Neural cell (in vitro differentiated cells): ENCODE measurements around the gene ABCB6. TPM values are rescaled to one million over a fixed set of nuclear protein-coding genes. Genes with fewer than 3 reads are reported as not detected.

Experiments
- H2AFZ ChIP-seq: fragments of 200-600, 300-800 bp; sonication (generic), shearing (Covaris generic); 2 replicates; pipeline ENCODE4 v1.6.0; 2014; ENCODE audit warnings: low read depth, mild to moderate bottlenecking, antibody characterized with exemption, low read length, moderate library complexity
- H3F3A ChIP-seq: fragments of 200-600 bp; shearing (Covaris generic); 2 replicates; pipeline ENCODE4 v1.6.1; 2016; ENCODE audit warnings: mild to moderate bottlenecking, moderate library complexity, mixed read lengths, antibody characterized with exemption, low read length; ENCODE audit not compliant: insufficient read depth, poor library complexity, severe bottlenecking
- H3K27ac ChIP-seq: fragments of 200-600, 300-800 bp; sonication (generic), shearing (Covaris generic); 2 replicates; pipeline ENCODE4 v1.5.1; 2014; ENCODE audit warnings: mild to moderate bottlenecking, low read length, moderate library complexity
- H3K27me3 ChIP-seq: fragments of 300-800, 200-600 bp; sonication (generic), shearing (Covaris generic); 2 replicates; pipeline ENCODE4 v1.6.0; 2014; ENCODE audit warnings: mild to moderate bottlenecking, low read depth, low read length, moderate library complexity; ENCODE audit not compliant: insufficient read depth
- H3K36me3 ChIP-seq: fragments of 300-800, 200-600 bp; sonication (generic), shearing (Covaris generic); 2 replicates; pipeline ENCODE4 v1.5.1; 2014; ENCODE audit warnings: mild to moderate bottlenecking, antibody characterized with exemption, low read length, moderate library complexity; ENCODE audit not compliant: insufficient read depth
- H3K4me2 ChIP-seq: fragments of 300-800, 200-600 bp; sonication (generic), shearing (Covaris generic); 2 replicates; pipeline ENCODE4 v1.6.0; 2014; ENCODE audit warnings: mild to moderate bottlenecking, low read length
- H3K4me3 ChIP-seq: fragments of 300-800, 200-600 bp; sonication (generic), shearing (Covaris generic); 2 replicates; pipeline ENCODE4 v1.5.1; 2014; ENCODE audit warnings: mild to moderate bottlenecking, low read length, moderate library complexity
- H3K79me2 ChIP-seq: fragments of 200-600 bp; shearing (Covaris generic); replicated peaks from 2 replicates; pipeline ENCODE4 v1.6.0; 2014; ENCODE audit warnings: mild to moderate bottlenecking, low read length, moderate library complexity; ENCODE audit not compliant: insufficient read depth
- H3K9ac ChIP-seq: fragments of 300-800, 200-600 bp; sonication (generic), shearing (Covaris generic); 2 replicates; pipeline ENCODE4 v1.6.1; 2016; ENCODE audit warnings: mild to moderate bottlenecking, low read length, mixed read lengths
- H3K9me2 ChIP-seq: fragments of 200-600 bp; shearing (Covaris generic); 2 replicates; pipeline ENCODE4 v1.6.1; 2016; ENCODE audit warnings: mild to moderate bottlenecking, low read length, mixed read lengths; ENCODE audit not compliant: insufficient read depth
- H3K9me3 ChIP-seq: fragments of 200-600, 300-800 bp; sonication (generic), shearing (Covaris generic); 2 replicates; pipeline ENCODE4 v1.6.1; 2016; ENCODE audit warnings: mild to moderate bottlenecking, mixed run types, low read length, moderate library complexity, mixed read lengths
- H4K20me1 ChIP-seq: fragments of 200-600 bp; shearing (Covaris generic); 2 replicates; pipeline ENCODE4 v1.6.1; 2016; ENCODE audit warnings: mild to moderate bottlenecking, mixed run types; ENCODE audit not compliant: insufficient read depth
- EP300 ChIP-seq: fragments of 450-650 bp; conservative IDR thresholded peaks from 2 replicates; pipeline ENCODE4 v1.6.1; 2014; ENCODE audit warnings: antibody characterized with exemption, mild to moderate bottlenecking, moderate library complexity; ENCODE audit not compliant: poor library complexity, severe bottlenecking
- EZH2 ChIP-seq: fragments of 200-600, 300-800 bp; shearing (Covaris generic), sonication (generic); IDR thresholded peaks from 2 replicates; pipeline ENCODE4 v1.6.1; 2014; ENCODE audit warnings: antibody characterized with exemption, low read length, borderline replicate concordance, mild to moderate bottlenecking; ENCODE audit not compliant: insufficient read depth, poor library complexity, severe bottlenecking
- MXI1 ChIP-seq: fragments of 450-650 bp; conservative IDR thresholded peaks from 2 replicates; pipeline ENCODE4 v1.6.1; 2014; ENCODE audit warnings: antibody characterized with exemption, mild to moderate bottlenecking; ENCODE audit not compliant: poor library complexity, severe bottlenecking
- POLR2AphosphoS5 ChIP-seq: IDR thresholded peaks from 2 replicates; pipeline ENCODE4 v1.6.1; 2012
- RAD21 ChIP-seq: fragments of 450-650 bp; conservative IDR thresholded peaks from 2 replicates; pipeline ENCODE4 v1.6.1; 2014; ENCODE audit warnings: antibody characterized with exemption, mild to moderate bottlenecking, moderate library complexity
- SMC3 ChIP-seq: fragments of 450-650 bp; conservative IDR thresholded peaks from 2 replicates; pipeline ENCODE4 v1.6.1; 2014; ENCODE audit warnings: antibody characterized with exemption, mild to moderate bottlenecking, moderate library complexity; ENCODE audit not compliant: poor library complexity
- TAF1 ChIP-seq: IDR thresholded peaks from 2 replicates; pipeline ENCODE4 v1.6.1; 2012; ENCODE audit warnings: low read depth
- polyA plus RNA-seq: library from polyadenylated mRNA; depleted of rRNA; stranded (reverse); fragments of >200 nt; gene quantifications from 2 replicates; pipeline ENCODE4 v1.2.3, GENCODE V29; 2014
- TF ChIP-seq, protein P1 (sequence below): IDR thresholded peaks from 2 replicates; pipeline ENCODE4 v1.6.1; 2012; ENCODE audit warnings: borderline replicate concordance
- TF ChIP-seq, protein P2 (sequence below): fragments of 450-650 bp; IDR thresholded peaks from 2 replicates; pipeline ENCODE4 v1.5.1; 2014; ENCODE audit warnings: antibody characterized with exemption, mild to moderate bottlenecking, moderate library complexity; ENCODE audit not compliant: poor library complexity, severe bottlenecking

Gene ABCB6
- polyA plus RNA-seq, 1 donor from 2014 or later, result 28.1 TPM

- Histone ChIP-seq H3K27me3 (no peaks in the 10 kb centered on the region), H3K4me3 (no peak overlapping the region), H3K9ac (no peak overlapping the region), H3K27ac (no peak overlapping the region), H3K36me3 (peaks cover 6% of the 10 kb centered on the region), H3F3A (peaks cover 3% of the 10 kb centered on the region), H3K9me3 (no peaks in the 10 kb centered on the region), H3K4me2 (no peak overlapping the region), H3K9me2 (no peaks in the 10 kb centered on the region), H4K20me1 (no peaks in the 10 kb centered on the region), H3K79me2 (peaks cover 14% of the 10 kb centered on the region), H2AFZ (no peak overlapping the region)
- TF ChIP-seq, protein P1, sequence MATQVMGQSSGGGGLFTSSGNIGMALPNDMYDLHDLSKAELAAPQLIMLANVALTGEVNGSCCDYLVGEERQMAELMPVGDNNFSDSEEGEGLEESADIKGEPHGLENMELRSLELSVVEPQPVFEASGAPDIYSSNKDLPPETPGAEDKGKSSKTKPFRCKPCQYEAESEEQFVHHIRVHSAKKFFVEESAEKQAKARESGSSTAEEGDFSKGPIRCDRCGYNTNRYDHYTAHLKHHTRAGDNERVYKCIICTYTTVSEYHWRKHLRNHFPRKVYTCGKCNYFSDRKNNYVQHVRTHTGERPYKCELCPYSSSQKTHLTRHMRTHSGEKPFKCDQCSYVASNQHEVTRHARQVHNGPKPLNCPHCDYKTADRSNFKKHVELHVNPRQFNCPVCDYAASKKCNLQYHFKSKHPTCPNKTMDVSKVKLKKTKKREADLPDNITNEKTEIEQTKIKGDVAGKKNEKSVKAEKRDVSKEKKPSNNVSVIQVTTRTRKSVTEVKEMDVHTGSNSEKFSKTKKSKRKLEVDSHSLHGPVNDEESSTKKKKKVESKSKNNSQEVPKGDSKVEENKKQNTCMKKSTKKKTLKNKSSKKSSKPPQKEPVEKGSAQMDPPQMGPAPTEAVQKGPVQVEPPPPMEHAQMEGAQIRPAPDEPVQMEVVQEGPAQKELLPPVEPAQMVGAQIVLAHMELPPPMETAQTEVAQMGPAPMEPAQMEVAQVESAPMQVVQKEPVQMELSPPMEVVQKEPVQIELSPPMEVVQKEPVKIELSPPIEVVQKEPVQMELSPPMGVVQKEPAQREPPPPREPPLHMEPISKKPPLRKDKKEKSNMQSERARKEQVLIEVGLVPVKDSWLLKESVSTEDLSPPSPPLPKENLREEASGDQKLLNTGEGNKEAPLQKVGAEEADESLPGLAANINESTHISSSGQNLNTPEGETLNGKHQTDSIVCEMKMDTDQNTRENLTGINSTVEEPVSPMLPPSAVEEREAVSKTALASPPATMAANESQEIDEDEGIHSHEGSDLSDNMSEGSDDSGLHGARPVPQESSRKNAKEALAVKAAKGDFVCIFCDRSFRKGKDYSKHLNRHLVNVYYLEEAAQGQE, result no peak
- no peak for TF ChIP-seq MXI1
- TF ChIP-seq SMC3, result no peak
- no peak for TF ChIP-seq RAD21
- no peak for TF ChIP-seq EP300
Measured at GRCh38 chr2:219181531-219181930, 37.2 kb downstream of the ABCB6 start.

GRCh38 chr2:219180961-219181360, 37.8 kb downstream of the ABCB6 start:
- Histone ChIP-seq H3K4me2 (no peak overlapping the region), H3K27me3 (no peaks in the 10 kb centered on the region), H3K27ac (no peak overlapping the region), H3K79me2 (peaks cover 16% of the 10 kb centered on the region), H3K36me3 (peaks cover 6% of the 10 kb centered on the region), H4K20me1 (no peaks in the 10 kb centered on the region), H3K9me2 (no peaks in the 10 kb centered on the region), H3K9me3 (no peaks in the 10 kb centered on the region), H2AFZ (no peak overlapping the region), H3K4me3 (no peak overlapping the region), H3F3A (peaks cover 3% of the 10 kb centered on the region), H3K9ac (no peak overlapping the region)
- TF ChIP-seq EZH2, result no peak
- no peak for TF ChIP-seq POLR2AphosphoS5
- TF ChIP-seq, protein P2, sequence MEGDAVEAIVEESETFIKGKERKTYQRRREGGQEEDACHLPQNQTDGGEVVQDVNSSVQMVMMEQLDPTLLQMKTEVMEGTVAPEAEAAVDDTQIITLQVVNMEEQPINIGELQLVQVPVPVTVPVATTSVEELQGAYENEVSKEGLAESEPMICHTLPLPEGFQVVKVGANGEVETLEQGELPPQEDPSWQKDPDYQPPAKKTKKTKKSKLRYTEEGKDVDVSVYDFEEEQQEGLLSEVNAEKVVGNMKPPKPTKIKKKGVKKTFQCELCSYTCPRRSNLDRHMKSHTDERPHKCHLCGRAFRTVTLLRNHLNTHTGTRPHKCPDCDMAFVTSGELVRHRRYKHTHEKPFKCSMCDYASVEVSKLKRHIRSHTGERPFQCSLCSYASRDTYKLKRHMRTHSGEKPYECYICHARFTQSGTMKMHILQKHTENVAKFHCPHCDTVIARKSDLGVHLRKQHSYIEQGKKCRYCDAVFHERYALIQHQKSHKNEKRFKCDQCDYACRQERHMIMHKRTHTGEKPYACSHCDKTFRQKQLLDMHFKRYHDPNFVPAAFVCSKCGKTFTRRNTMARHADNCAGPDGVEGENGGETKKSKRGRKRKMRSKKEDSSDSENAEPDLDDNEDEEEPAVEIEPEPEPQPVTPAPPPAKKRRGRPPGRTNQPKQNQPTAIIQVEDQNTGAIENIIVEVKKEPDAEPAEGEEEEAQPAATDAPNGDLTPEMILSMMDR, result no peak
- no peak for TF ChIP-seq EP300
- TF ChIP-seq RAD21, result no peak
- no peak for TF ChIP-seq TAF1
- TF ChIP-seq, protein P1, result no peak
- TF ChIP-seq MXI1, result no peak
- TF ChIP-seq SMC3, result no peak
